HG03442 (cell line): ENCODE results near the gene NRXN3.

Experiments
- ATAC-seq: cut with Tn5 transposase; IDR thresholded peaks from one replicate; pipeline ENCODE4 v1.9.1; 2021; ENCODE audit warnings: mild to moderate bottlenecking, moderate library complexity; ENCODE audit not compliant: unreplicated experiment

NRXN3 gene

DNA sequence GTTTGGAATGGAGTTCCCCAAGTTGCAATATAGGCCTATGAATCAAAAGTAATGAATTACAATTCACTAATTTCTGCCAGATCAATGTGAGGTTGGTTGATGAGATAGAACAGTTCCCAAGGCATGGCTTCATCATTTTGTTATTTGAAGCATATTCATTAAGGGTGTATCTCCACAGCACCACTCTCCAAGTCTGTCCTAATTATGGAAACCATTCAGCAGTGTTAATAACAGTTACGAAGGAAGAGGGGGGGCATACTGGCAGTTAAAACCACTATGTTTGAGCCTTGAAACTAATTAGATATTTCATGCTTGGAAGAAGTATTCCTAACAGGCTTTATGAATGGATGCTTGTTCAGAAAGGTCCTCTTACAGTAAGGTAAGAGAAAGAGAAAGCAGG, 1520.8 kb downstream of the NRXN3 start:
- no peak for ATAC-seq

GRCh38 chr14:79693935-79694334, 1523.8 kb downstream of the NRXN3 start:
- no peak for ATAC-seq

GRCh38 chr14:79695307-79695706, 1525.1 kb downstream of the NRXN3 start:
- ATAC-seq: no peak

- no peak for ATAC-seq
Measured at GRCh38 chr14:79698298-79698711, 1528.1 kb downstream of the NRXN3 start.

- no peak for ATAC-seq
Measured at GRCh38 chr14:79699206-79699605, 1529.0 kb downstream of the NRXN3 start.

DNA sequence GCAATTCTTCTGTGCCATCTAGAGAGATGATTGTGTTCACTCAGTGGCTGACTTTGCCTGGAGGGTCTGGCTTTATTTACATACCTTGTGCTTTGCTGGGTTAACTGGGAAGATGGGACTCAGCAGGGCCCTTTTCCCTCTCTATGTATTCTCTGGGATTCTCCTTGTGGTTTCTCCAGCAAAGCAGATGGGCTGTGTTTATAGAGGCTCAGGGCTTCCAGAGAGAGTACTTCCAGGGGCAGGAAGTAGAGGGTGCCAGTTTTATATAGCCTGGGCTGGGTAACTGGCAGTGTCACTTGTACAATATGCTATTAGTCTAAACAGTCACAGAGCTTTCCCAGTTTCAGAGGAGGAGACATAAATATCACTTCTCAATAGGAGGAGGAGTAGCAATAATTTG, 1531.2 kb downstream of the NRXN3 start:
- no peak for ATAC-seq

- ATAC-seq: no peak
Measured at GRCh38 chr14:79702197-79702596, 1532.0 kb downstream of the NRXN3 start.

- ATAC-seq: no peak
Measured at GRCh38 chr14:79703209-79703608, 1533.0 kb downstream of the NRXN3 start.

DNA sequence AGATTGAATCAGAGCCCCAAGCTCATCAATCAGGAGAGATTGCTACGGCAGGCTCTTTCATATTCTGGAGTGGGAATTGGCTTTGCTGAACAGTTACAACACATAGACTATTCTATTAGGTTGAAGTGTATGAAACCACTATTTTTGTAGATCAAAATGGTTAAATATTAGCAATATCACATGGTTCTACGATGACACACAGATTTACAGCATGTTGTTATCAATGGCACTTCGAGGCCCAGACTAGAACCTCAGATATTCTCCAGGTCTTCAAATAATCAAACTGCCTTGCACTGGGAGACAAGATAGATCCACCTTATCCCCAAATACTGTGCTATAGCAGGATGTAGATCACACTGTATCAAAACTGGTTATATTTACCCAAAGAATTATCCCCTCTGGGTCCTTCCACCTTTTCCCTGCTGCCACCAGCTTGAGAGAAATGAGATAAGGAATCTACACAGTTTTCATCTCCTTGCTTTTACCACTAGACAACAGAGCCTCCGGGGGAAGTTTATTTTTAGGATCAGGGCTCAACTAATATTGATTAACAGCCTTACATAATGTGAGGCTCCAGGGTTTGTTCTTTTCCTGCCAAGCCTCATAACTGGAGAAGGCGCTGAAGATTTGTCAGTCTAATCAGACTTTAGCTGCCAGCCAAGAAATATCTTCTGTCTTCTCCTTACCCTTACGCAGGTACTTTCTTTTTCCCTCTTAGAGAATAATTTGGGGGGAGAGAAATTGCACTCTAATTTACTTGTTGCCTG, 1534.1 kb downstream of the NRXN3 start:
- no peak for ATAC-seq

DNA sequence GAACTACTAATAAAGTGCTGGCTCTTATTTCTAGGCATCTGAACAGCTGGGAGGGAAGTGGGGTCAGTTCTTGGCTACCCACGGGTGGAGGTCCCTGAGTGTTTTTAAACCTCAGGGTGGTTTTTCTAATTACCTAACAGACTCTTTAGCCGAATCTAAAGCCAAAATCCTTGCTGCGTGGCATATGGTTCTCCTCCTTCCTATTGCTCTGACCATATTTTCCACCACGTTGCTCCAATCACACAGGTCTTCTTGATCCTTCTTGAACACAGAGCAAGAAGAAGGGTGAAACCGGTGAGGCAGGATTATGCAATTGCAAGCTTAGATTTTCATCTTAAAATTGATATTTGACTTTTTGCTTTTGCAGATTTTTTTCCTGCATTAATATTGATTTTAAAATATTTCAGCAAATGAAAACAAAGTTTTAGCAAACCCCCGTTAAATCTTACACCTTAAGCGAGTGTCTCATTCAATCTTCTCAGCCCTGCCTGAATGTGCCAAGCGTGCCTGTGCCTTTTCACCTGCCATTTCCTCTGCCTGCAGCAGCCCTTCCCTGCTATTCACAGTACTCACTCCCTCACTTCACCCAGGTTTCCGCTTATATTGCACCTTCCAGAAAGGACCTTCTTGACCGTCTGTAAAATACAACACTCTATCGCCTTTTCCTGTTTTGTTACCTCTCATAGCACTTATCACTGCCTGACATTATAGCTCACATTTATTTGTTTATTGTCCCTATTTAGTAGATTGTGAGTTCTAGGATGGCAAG, 1535.1 kb downstream of the NRXN3 start:
- no peak for ATAC-seq

DNA sequence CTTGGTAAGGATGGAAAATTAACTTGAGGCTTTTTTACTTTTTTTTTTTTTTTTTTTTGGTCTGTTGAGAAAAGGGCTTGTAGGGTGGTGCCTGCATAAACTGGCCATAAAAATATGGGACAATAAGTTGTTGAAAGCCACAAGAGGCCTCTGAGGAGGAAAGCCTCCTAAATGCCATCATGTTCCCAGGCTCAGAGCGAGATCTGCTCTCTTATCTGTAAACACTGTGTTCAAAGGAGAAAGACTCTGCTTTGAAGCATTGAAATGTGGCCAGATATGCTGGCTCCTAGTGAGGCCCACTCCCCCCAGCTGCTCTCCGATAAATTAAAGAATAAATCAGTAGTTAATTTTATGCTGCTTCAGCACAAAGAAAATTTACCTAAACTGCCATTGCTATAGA, 1536.2 kb downstream of the NRXN3 start:
- no peak for ATAC-seq

- no peak for ATAC-seq
Measured at GRCh38 chr14:79708426-79709388, 1538.5 kb downstream of the NRXN3 start.

DNA sequence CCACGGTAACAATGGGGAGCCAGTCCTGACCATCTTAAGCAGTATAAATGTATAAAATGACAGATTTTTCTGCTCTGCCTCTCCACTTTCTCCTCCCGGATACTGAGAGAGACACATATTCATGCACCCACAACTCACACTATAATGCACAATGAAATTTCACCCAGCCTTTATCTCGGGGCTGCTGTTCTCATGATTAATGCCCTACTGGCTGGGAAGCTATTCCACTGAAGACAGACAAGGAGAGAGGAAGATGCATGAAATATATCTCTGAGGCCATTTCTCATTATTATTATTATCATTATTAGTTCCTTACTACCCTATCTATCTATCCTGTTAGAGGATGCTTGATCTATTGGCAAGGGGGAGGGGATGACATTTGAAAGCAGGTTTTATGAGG, 1539.4 kb downstream of the NRXN3 start:
- ATAC-seq: no peak

DNA sequence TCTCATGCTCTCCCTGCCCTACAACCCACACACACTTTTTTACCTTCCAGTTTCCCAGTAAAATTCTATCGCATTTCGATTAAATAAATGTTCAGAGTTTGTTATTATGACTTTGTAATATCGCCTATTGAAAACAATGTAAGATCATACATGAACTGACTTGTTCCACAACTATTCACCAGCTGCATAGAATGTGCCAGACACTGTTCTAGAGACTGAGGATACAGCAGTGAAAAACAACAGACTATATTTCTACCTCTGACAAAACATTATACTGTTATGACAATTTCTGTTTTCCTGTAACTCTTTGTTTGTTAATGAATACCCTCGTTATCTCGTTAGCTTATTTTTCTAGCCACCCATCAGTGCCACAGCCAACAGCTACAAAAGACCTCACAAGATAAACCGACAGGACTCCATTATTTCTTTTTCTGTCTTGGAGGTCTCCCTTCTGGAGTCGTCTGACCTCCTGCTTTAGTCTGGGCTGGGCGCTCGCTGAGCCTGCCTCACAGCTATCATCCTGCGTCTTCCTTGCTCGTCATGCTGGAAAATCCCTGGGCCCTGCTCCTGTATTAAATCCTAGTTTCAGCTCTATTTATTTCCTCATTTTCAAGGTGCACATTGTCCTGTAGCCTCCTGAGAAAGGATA, 1542.3 kb downstream of the NRXN3 start:
- no peak for ATAC-seq

GRCh38 chr14:79721399-79722084, 1551.4 kb downstream of the NRXN3 start:
- no peak for ATAC-seq

DNA sequence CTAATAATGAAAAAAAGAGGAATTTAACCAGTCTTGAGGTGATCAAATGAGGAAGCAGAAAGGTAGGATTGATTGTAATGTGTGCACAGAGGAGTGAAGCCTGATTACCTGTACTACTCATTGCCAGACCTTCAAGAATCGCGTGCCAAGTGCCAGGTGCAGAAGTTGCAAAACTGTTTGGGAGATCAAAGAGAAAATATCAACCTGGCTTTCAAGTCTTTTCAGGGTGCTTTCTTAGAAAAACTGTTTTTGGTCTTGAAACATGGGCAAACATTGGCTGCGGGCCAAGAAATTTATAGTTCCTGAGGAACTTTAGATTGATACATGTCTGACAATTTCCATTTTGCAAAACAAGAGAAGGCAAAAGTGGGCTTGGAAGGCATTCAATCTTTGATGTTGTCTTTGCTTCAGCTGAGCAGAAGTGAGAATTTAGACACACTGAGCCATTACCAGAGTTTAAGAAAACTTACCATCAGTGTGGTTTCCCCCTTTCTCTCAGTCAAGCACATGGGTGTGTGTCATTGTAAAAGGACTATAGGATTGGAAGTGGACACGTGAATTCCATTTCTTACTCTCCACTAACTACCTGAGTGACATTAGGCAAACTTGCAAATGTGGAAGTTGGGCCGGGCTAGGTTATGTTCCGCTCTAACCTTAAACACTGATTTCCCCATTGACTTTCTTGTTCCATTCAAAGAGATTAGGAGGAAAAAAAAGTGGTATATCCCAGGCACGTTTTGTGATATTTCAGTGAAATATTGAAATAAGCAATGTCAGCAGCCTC, 1555.0 kb downstream of the NRXN3 start:
- ATAC-seq: no peak

- ATAC-seq: no peak
Measured at GRCh38 chr14:79727900-79728299, 1557.7 kb downstream of the NRXN3 start.

DNA sequence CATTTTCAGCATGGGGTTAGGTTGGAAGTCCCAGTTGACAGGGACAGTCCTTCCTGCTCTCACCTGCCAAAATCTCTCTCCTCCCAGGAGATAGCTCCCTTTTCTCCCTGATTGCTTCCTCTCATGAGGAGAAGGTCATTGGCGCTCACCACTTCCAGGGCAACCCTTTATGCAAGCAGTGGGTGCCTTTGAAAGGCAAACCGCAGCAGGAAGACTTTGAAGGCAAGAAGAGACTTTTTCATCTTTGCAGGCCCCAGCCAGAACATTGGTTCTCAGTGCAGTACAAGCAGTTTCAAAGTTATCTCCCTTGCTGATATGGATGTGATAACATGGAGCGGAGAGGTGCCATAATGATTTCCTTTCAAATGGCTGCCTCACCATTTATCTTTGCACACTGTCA, 1558.2 kb downstream of the NRXN3 start:
- ATAC-seq: no peak

DNA sequence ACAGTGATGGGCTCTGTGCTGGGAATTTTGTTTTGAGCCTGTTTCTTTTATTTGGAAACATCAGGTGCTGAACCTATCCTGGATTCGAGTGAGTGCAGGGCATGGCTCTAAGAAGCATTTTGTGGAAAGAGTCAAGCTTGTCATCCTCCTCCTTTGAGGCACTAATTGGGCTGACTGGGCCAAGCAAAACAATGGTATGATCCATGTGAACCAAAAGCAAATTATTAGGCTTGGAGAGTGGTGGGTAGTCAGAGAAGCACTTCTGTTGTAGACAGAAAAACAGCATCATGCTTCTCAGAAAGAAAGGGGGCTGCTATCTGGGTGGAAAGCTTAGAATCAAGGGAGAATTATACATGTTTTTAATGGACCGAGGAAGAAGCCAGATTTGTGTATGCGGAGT, 1559.6 kb downstream of the NRXN3 start:
- ATAC-seq: no peak
